ENCODE data around the gene ANGPTL8.

Gene ANGPTL8

GRCh38 chr19:11291415-11291814, 52.0 kb downstream of the ANGPTL8 start:
- no peak for DNase-seq (ENCODE audit: low read depth)

Measured in stromal cell of bone marrow (primary cell).